Pons (tissue), 1 donor: ENCODE results near the gene GAB2.
"Not testable (repeated sequence)": the region's sequence is repeated elsewhere in the genome, so short reads cannot be mapped to it uniquely, and the experiment has no call there.

Experiments
- DNase-seq: peaks from one replicate; pipeline ENCODE4 v3.0.0-alpha.2; 2016; ENCODE audit warnings: low spot score

The GAB2 gene

DNA sequence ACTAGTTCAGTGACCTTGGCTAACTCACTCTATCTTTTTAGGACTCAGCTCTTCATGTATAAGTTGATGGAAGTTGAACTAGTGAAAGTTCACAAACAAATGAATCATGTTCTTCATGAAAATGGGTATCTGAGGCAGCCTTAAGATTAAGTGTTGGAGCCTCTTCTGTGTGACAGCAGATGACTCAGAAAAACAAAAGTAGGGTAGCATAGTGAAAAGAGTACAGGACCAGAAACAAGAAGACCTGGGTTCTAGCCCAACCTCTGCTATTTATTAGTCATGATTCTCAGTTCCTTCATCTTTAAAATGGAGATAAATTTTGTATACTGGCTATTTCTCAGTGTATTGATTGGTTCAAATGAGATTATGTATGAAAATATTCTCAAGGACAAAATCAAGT, 168.7 kb downstream of the GAB2 start:
- DNase-seq, result no peak

DNA sequence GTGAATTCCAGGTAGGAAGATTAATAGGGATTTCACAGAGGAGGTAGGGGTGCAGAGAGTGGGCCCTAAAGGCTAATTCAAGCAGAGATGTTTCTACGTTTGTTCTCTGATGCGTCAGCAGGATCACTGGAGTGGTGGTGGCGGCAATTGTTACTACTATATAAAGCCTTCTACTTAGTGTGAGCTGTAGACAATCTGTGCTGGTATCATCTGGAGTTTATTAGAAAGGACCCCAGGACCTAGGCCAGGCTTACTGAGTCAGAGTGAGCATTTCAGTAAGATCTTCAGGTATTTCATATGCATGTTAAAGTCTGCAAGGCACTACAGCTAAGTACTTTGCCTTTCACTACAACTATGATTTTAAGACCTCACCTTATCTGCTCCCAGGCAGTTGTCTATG, 169.4 kb downstream of the GAB2 start:
- DNase-seq, result no peak

GRCh38 chr11:78244546-78245255, 172.9 kb downstream of the GAB2 start:
- peak; percentile 84 for DNase-seq

DNA sequence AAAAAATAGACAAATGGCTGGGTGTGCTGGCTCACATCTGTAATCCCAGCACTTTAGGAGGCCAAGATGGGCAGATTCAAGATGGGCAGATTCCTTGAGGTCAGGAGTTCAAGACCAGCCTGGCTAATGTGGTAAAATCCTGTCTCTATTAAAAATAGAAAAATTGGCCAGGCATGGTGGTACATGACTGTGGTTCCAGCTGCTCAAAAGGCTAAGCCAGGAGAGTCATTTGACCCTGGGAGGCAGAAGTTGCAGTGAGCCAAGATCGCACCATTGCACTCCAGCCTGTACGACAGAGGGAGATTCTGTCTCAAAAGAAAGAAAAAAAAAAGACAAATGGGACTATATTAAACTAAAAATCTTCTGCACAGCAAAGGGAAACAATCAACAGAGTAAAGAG, 173.5 kb downstream of the GAB2 start:
- no peak for DNase-seq

- no peak for DNase-seq
Measured at GRCh38 chr11:78241475-78241874, 176.1 kb downstream of the GAB2 start.

GRCh38 chr11:78239781-78240180, 177.8 kb downstream of the GAB2 start:
- no peak for DNase-seq

DNA sequence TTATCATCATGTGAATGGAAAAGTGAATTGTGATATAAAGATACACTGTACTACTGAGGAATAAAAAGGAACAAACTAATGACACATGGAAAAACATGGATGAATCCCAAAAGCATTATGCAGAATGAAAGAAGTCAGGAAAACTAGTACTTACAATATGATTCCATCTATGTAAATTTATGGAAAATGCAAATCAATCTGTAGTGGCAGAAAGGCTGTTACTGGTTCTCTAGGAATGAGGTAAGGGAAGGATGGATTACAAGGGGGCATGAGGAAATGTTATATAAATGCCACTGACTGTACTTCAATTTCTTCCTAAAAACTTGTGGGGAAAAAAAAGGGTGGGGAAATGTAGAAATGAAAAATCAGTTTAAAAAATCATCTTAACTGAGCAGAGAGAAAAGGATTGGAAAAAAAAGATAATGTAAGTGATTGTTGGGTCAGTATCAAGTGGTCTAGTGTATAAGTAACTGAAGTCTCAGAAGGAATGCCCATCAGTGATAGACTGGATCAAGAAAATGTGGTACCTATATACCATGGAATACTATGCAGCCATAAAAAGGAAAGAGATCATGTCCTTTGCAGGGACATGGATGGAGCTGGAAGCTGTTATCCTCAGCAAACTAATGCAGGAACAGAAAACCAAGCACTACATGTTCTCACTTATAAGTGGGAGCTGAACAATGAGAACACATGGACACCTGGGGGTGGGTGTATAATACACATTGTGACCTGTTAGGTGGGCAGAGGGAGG, 180.2 kb downstream of the GAB2 start:
- DNase-seq, result no peak

DNA sequence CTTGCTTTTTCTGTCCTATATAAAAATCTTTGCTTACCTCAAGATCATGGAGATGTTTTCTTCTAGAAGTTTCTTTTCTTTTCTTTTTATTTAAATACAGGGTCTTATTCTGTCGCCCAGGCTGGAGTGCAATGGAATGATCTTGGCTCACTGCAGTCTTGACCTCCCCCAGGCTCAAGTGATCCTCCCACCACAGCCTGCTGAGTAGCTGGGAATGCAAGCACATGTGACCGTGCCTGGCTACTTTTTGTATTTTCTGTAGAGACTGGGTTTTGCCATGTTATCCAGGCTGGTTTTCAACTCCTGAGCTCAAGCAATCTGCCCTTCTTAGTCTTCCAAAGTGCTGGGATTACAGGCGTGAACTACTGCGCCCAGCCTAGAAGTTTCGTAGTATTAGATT, 183.6 kb downstream of the GAB2 start:
- no peak for DNase-seq

- DNase-seq, result not testable (repeated sequence)
Measured at GRCh38 chr11:78233046-78233445, 184.6 kb downstream of the GAB2 start.

GRCh38 chr11:78231962-78232501, 185.6 kb downstream of the GAB2 start:
- DNase-seq, result no peak

- no peak for DNase-seq
Measured at GRCh38 chr11:78230161-78230877, 187.3 kb downstream of the GAB2 start.

DNA sequence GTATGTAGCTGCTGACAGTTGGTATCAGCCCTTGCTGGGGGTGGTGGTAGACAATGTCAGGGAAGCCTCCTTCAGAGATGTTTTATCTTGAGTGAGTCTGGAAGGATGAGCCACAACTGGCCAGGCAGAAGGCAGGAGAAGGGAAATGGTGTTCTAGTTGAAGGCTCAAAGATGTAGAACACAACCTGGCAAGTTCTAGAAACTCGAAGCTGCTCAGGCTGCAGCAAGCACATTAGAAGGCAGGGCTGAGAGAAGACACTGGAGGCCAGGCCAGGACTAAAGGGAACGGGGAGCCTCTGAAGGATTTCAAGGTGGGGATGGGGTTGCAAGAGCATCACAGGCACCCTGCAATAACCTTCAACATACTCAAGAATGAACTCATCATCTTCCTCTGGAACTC, 188.5 kb downstream of the GAB2 start:
- no peak for DNase-seq

DNA sequence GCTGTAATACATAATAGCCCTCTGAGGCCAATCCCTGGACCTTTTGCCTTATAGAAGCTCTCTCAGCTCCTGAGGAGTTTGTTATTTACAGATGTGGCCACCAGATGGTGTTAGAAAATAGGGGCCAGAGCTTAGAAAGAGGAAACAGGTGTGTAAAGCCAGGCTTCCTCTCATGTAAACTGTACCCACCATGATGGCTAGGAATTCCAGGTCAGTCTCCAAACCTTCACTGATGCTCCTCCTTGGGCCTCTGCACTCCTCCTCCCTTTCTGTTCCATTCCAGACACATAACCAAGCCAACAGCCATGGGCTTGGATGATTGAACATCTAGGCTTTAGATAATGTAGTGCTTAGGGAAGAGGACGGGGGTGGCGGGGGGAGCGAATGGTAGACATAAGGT, 189.2 kb downstream of the GAB2 start:
- DNase-seq, result peak; percentile 92

DNA sequence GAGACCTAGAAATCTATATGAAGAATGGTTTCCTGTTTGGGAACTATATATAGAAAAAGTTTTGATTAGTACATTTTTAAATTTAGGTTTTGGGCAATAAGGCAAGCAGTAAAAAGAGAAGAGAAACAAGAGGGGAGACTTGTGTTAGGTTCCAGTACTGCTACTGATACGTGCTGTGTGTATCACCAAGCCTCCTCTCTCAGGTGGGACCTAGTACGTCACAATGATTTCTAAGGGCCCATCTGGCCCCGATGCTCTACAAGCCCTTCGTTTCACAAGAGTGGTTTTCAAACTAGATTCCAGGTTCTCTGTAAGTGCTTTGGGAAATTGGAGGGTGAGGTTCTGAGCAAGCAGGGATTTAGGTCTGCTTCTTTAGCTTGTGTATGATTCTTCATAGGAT, 189.7 kb downstream of the GAB2 start:
- DNase-seq, result no peak

GRCh38 chr11:78226684-78227680, 190.6 kb downstream of the GAB2 start:
- no peak for DNase-seq

- DNase-seq, result no peak
Measured at GRCh38 chr11:78224906-78225420, 192.7 kb downstream of the GAB2 start.

GRCh38 chr11:78224506-78224905, 193.1 kb downstream of the GAB2 start:
- DNase-seq, result no peak

- no peak for DNase-seq
Measured at GRCh38 chr11:78223320-78223954, 194.2 kb downstream of the GAB2 start.

GRCh38 chr11:78222726-78223125, 194.9 kb downstream of the GAB2 start:
- not testable (repeated sequence) for DNase-seq

DNA sequence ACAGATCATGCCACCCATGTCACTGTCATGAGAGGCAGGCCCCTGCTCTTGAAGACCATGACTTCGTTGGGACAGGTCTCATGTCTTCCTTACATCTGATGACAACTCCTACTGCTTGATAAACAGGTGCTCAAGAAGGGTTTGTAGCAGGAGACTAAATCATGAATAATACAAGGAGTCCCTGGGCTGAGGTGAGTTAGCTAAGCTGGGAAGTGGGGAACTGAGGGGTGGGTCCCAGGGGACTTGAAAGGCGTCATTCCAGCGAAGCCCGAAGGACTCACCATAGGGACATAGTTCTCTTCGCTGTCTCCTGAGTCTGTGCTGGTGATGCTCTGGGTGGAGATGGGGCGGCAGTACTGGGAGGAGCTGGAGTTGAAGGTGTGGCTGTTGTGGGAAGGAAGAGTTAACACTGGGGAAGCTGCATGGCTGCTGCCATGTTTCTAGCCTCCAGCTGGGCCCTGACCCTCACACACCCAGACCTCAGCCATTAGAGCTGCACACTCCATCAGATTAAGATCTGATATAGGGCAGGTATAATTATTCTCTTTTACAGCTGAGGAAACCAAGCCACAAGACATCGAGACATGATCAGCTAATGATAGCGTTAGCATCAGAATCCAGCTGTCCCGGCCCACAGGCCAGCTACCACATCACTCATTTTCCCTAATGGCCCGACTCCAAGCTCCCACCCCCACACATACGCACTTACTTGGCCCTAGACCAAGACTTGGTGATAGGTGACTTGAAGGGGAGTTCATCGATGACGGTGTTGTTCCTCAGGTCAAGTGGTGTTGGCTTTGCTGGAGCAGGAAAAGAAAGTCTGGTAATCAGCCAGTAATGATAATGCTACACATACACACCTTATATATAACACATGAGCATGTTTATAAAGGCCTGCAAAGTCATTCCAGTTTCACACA, 196.0 kb downstream of the GAB2 start:
- DNase-seq, result no peak
